COR-L47 (cell line): ENCODE measurements around the gene AHCY.
"Not testable (repeated sequence)": the region's sequence is repeated elsewhere in the genome, so short reads cannot be mapped to it uniquely, and the experiment has no call there.

Experiments used
- DNase-seq: peaks from one replicate; lab custom pipeline; 2025; lab: John Stamatoyannopoulos, UW

The AHCY gene

GRCh38 chr20:34302723-34303533, at the start of gene AHCY:
Gene AHCY (minus strand): TSS chr20:34303355. CDS start chr20:34303270, 85 bp downstream.
- DNase-seq = peak; percentile 96

DNA sequence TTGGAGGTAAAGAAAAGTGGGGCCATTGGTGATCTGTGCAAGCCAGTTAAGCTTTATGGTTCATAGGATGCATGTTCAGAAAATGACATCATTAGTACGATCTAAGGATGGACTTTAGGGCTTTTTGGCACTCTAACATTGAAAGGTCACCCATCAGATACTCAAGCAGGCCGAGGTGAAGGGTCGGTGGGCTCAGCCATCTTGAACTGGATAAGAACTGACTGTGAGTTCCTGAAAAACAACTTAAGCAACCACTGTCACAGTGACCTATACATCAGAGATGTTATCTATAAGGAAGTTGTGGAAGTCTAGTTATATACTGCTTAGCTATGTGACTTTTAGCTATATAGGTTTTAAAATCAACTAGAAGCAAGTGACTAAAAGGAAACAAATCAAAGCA, 46.9 kb upstream of the AHCY start:
- no peak for DNase-seq

GRCh38 chr20:34347571-34347970, 44.4 kb upstream of the AHCY start:
- DNase-seq = no peak

DNA sequence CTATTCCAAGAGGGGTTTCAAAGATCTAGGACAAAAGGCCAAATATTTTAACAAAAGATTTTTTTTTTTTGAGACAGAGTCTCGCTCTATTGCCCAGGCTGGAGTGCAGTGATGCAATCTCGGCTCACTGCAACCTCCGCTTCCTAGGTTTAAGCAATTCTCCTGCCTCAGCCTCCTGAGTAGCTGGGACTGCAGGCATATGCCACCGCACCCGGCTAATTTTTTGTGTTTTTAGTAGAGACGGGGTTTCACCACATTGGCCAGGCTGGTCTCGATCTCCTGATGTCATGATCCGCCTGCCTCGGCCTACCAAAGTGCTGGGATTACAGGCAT, 43.3 kb upstream of the AHCY start:
- not testable (repeated sequence) for DNase-seq

- not testable (repeated sequence) for DNase-seq
These were observed 42.8 kb upstream of the AHCY start for GRCh38 chr20:34345839-34346532.

- DNase-seq = no peak
These were observed 42.2 kb upstream of the AHCY start for GRCh38 chr20:34345402-34345736.

- no peak for DNase-seq
These were observed 41.1 kb upstream of the AHCY start for GRCh38 chr20:34344238-34344637.

- DNase-seq = no peak
These were observed 40.5 kb upstream of the AHCY start for GRCh38 chr20:34343458-34344211.

DNA sequence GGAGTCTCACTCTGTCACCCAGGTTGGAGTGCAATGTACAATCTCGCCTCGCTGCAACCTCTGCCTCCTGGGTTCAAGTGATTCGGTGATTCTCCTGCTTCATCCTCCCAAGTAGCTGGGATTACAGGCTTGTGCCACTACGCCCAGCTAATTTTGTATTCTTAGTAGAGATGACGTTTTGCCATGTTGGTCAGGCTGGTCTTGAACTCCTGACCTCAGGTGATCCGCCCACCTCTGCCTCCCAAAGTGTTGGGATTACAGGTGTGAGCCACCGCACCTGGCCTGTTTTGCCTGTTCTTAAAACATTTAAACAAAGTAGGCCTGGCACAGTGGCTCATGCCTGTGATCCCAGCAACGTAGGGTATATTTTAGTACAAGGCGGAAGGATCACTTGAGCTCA, 38.0 kb upstream of the AHCY start:
- DNase-seq = not testable (repeated sequence)

GRCh38 chr20:34340726-34341125, 37.6 kb upstream of the AHCY start:
- not testable (repeated sequence) for DNase-seq

GRCh38 chr20:34337982-34338726, 35.0 kb upstream of the AHCY start:
- DNase-seq = no peak

DNA sequence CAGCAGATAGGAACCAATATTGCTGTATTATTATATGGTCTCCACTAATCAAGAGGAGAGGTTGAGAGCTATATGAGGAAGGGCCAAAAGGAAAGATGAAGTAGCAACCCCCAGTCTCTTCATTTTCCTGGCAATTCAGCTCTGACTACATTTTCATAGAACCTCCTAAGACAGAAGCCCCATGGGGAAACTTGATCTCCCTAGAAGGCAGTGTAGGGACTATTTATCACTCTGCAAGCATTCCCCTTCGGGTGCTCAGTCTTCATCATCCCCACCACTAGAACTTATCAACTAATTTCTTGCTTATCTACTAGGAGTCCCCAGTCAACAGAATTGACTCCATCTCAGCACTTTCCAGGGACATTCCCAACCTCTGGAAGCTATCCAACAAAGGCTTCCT, 34.4 kb upstream of the AHCY start:
- DNase-seq = no peak

DNA sequence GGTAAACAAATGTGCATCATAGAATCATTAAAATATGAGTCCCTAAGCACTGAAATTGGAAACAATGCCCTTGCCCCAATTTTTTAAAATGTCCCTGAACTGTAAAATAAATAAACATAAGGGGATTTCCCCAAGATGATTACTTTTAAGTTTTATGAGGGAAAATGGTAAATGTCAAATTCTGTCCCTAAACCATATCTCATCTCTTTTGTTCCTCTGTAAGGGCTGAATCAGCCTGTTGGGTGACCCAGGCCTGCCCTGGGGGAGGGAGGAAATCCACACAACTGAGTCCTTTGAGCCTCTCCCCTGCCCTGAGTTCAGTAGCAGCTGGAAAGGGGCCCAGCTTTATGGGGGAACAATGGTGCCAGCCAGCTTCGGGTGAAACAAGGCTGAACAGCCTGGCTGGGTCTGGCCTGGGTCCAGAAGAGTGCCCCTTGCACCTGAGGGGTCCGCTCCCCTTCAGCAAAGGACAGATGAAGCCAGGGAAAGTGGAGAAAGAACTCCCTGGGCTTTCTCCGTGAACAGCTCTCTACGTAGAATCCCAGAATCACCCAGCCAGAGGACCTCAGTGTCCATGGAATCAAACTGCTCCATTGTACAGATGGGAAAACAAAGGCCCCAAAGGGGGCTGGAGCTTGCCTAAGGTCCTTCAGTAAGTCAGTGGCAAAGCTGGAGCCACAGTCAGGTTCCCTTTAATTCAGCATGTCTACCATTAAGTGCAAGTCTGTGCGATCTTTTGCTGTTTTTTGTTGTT, 31.7 kb upstream of the AHCY start:
- no peak for DNase-seq

DNA sequence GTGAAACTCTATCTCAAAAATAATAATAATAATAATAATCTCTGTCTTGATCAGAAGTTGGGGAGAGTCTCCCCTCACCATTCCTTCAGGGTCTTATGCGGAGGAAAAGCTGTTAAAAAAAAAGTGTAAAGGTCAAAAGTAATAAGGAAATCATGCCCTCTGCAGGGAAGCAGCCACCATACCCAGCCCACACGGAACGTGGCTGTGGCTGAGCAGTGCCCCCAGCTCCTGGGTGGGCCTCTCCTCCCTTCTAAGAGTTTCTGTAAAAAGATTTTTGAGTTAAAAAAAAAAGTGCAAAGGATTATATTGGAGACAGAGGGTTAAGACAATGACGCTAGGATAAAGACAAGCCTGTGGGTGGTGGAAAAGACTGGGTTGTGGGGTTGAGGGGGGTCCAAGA, 30.6 kb upstream of the AHCY start:
- DNase-seq = no peak

DNA sequence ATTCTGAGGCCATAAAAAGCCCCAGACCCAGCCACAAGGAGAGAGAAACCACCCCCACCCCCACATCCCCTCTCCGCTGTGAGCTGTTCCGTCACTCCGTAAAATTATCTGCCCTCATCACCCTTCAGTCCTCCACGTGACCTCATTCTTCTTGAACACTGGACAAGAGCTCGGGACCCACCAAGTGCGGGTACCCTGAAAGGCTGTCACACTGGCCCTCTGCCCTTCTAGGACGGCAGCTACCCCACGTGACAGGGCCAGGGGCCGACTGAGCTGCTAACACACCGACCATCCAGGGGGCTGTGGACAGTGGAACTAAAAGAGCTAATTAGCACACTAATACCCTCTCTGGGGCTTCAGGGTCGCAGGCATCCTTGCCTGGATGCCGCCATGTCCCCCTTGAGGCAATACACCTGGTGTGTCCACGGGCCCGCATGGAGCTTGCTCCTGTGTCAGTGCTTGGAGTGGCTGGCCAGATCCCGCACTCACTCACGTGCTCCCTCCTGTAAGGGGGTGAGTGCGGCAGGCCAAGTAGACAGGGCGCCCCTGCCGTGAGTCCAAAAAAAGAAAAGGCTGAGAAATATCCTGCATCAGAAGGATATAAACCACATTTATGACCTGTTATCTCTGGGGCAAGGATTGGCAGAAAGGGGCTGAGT, 29.2 kb upstream of the AHCY start:
- no peak for DNase-seq

DNA sequence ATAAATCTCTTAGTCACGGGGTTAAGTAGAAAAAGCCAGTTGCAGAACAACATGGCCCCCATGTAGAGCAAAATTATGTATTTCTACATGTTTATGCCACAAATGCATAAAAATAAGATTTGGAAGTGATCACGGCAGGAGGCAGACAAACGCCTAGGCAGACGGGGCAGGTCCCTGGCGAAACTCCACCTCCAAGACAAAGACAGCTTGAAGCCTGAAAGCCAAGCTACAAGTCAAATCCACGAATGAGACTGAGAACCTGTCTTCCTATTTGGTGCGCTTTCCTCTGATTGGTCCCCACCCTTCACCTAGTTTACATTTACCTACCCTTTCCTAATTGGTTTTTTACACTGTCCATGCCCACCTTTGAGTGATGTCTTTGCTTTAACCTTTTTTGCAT, 28.7 kb upstream of the AHCY start:
- no peak for DNase-seq

GRCh38 chr20:34330861-34331544, 27.8 kb upstream of the AHCY start:
- not testable (repeated sequence) for DNase-seq

DNA sequence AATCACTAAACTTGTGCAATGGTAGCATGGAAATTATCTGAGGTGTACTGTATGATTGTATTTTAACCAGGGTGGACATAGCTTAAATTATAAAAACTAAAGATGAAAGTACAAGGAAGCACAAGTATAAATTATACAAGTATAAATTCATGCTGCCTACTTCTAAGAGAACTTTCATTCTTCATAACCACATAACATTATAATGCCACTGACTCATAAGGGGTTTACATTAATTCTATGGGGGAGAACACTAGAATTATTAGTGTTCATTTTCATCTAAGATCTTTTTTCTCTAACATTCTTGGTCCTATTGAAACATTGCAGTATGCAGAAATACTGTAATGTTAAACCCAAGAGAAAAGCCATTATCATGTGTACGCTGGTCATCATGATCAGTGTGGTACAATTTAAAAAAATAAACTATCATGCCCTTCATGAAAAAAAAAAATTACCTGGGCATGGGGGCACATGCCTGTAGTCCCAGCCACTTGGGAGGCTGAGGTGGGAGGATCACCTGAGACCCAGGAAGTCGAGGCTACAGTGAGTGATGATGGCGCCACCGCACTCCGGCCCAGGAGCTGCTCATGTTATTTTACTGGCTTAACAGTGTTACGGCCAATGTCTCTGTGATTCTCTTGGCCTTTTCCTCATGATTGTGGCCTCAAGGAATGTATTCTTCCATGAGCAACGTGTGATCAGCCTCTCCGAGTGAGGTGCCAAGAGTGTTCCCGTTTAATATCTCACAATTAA, 25.9 kb upstream of the AHCY start:
- no peak for DNase-seq

- DNase-seq = not testable (repeated sequence)
These were observed 25.1 kb upstream of the AHCY start for GRCh38 chr20:34328207-34328606.

DNA sequence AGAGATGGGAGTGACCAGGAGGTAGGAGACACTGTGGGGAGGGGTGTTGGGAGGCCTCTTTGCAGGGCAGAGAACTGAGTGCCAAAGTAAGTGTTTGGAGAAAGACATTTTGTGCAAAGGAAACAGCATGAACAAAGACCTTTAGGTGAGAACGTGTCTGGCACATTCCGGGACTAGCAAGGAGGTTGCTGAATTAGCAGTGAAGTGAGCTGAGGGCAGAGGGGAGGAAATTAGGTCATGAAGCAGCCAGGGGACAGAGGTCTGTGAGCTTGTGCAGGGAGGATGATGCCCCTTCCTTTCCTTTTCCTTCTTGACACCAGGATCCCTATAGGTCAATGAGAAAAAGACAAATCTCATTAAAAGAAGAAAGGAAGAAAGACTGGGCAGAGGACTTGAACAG, 21.4 kb upstream of the AHCY start:
- DNase-seq = no peak
